Fibroblast of lung (primary cell): ENCODE measurements around the gene NPEPL1.

Source experiments
- CTCF ChIP-seq, 2 donors: IDR thresholded peaks in 1 of 2; conservative IDR thresholded peaks in 1 of 2; 1 replicate in 1 of 2; 2 replicates in 1 of 2; pipeline ENCODE4 v1.5.1; 2011 to 2012; ENCODE audit warnings: low read length in 2 of 2, control low read depth in 1 of 2, inconsistent platforms in 1 of 2, low read depth in 1 of 2, mild to moderate bottlenecking in 1 of 2
- EZH2 ChIP-seq: IDR thresholded peaks from 2 replicates; pipeline ENCODE4 v1.5.1; 2012; ENCODE audit warnings: low read length, control low read depth, mild to moderate bottlenecking; ENCODE audit errors: missing control alignments

GRCh38 chr20:58661598-58662473, 30.8 kb upstream of the NPEPL1 start:
- no peak for TF ChIP-seq CTCF (conservative IDR thresholded peaks at IDR 0.05 in 1 of 2, IDR thresholded peaks at IDR 0.05 in 1 of 2; ENCODE audit: low read depth in 1 of 2, low read length in 2 of 2)
- TF ChIP-seq EZH2: no peak
